GM12878 (cell line): ENCODE measurements around the gene MYO19. TPM values are rescaled to one million over a fixed set of nuclear protein-coding genes. Genes with fewer than 3 reads are reported as not detected.

Source experiments
- ATAC-seq: fragments of 200-7000 bp; cut with Tn5 transposase; 3 replicates; pipeline ENCODE4 v1.9.1; 2020; ENCODE audit warnings: mild to moderate bottlenecking, moderate library complexity
- BruUV-seq: library from RNA; stranded (reverse); fragments of 400-500 nt; replicated peaks from 2 replicates; lab custom pipeline; 2021; lab: Mats Ljungman, UMichigan
- CTCF ChIA-PET: fragments of 300-600 bp; sonication (Branson Sonifier 250); formaldehyde crosslinking; extraction: SDS; loops from one replicate; lab custom pipeline; 2021; ENCODE audit warnings: inconsistent platforms; lab: Yijun Ruan, JAX
- POLR2A ChIA-PET: fragments of 350-600 bp; formaldehyde crosslinking; extraction: SDS; loops from one replicate; lab custom pipeline; 2021; ENCODE audit warnings: inconsistent platforms; lab: Charles Lee
- RAD21 ChIA-PET: fragments of 300-600 bp; sonication (Branson Sonifier 250); formaldehyde crosslinking; loops from one replicate; lab custom pipeline; 2023; ENCODE audit warnings: antibody characterized with exemption; ENCODE audit not compliant: unreplicated experiment; lab: Charles Lee
- SMC1A ChIA-PET: fragments of 300-600 bp; sonication (Branson Sonifier 250); formaldehyde crosslinking; loops from one replicate; lab custom pipeline; 2023; ENCODE audit not compliant: unreplicated experiment, uncharacterized antibody; lab: Charles Lee
- DNase-seq: peaks from one replicate; pipeline ENCODE4 v3.0.0-alpha.2; 2011; ENCODE audit warnings: low read depth, low spot score
- FAIRE-seq: peaks from 3 replicates; lab custom pipeline; 2011; peaks lifted over from hg19 to GRCh38; lab: Jason Lieb, UNC
- H2AFZ ChIP-seq: 2 replicates; pipeline ENCODE4 v1.6.0; 2011; ENCODE audit warnings: low read depth, low read length, control low read depth; ENCODE audit not compliant: control insufficient read depth
- H3K27ac ChIP-seq: 2 replicates; pipeline ENCODE4 v1.5.1; 2011; ENCODE audit warnings: control low read depth; ENCODE audit not compliant: control insufficient read depth, insufficient read depth
- H3K27me3 ChIP-seq, 2 experiments: replicated peaks in 1 of 2; 2 replicates each; pipeline versions ENCODE4 v1.6.0 to v1.6.1; 2011; ENCODE audit warnings: low read length in 1 of 2; ENCODE audit not compliant: control insufficient read depth in 2 of 2, insufficient read depth in 2 of 2
- H3K36me3 ChIP-seq, 2 experiments: 2 replicates each; pipeline ENCODE4 v1.5.1; 2011; ENCODE audit warnings: low read length in 1 of 2; ENCODE audit not compliant: control insufficient read depth in 2 of 2, insufficient read depth in 2 of 2
- H3K4me1 ChIP-seq: 2 replicates; pipeline ENCODE4 v1.6.1; 2011; ENCODE audit warnings: mild to moderate bottlenecking, low read length, moderate library complexity, mixed read lengths; ENCODE audit not compliant: control insufficient read depth, insufficient read depth
- H3K4me2 ChIP-seq: 2 replicates; pipeline ENCODE4 v1.6.0; 2011; ENCODE audit warnings: control low read depth; ENCODE audit not compliant: control insufficient read depth, insufficient read depth
- H3K4me3 ChIP-seq: fragments of 200-600 bp; sonication (generic); 2 replicates; pipeline ENCODE4 v1.5.1; 2016
- H3K79me2 ChIP-seq: 2 replicates; pipeline ENCODE4 v1.6.0; 2011; ENCODE audit warnings: low read length; ENCODE audit not compliant: control insufficient read depth, insufficient read depth
- H3K9ac ChIP-seq: 2 replicates; pipeline ENCODE4 v1.8.0; 2011; ENCODE audit warnings: low read length, control low read depth, mixed read lengths; ENCODE audit not compliant: control insufficient read depth, insufficient read depth
- H3K9me3 ChIP-seq: replicated peaks from 3 replicates; pipeline ENCODE4 v1.5.1; 2011; ENCODE audit warnings: mild to moderate bottlenecking, low read length; ENCODE audit not compliant: control insufficient read depth, insufficient read depth
- H4K20me1 ChIP-seq: 2 replicates; pipeline ENCODE4 v1.6.0; 2011; ENCODE audit not compliant: control insufficient read depth, insufficient read depth
- BACH1 ChIP-seq: fragments of 450-650 bp; IDR thresholded peaks from 2 replicates; pipeline ENCODE4 v1.6.1; 2017; ENCODE audit warnings: mild to moderate bottlenecking, borderline replicate concordance
- CEBPB ChIP-seq, 2 experiments: fragments of 150-350 bp in 1 of 2; IDR thresholded peaks; 2 replicates each; pipeline ENCODE4 v1.6.1; 2012 to 2014; ENCODE audit warnings: low read depth in 2 of 2, low read length in 2 of 2, borderline replicate concordance in 1 of 2, inconsistent platforms in 1 of 2
- RCOR1 ChIP-seq: conservative IDR thresholded peaks from 2 replicates; pipeline ENCODE4 v1.6.1; 2012; ENCODE audit warnings: low read depth, low read length, improper control_type of control experiment
- REST ChIP-seq: IDR thresholded peaks from 2 replicates; pipeline ENCODE4 v1.6.1; 2012; ENCODE audit warnings: mild to moderate bottlenecking, low read depth, low read length
- SIX5 ChIP-seq: IDR thresholded peaks from 2 replicates; pipeline ENCODE4 v1.6.1; 2011; ENCODE audit warnings: mild to moderate bottlenecking, low read depth, low read length, moderate library complexity; ENCODE audit not compliant: severe bottlenecking
- TBL1XR1 ChIP-seq: IDR thresholded peaks from 2 replicates; pipeline ENCODE4 v1.6.1; 2012; ENCODE audit warnings: low read depth, low read length, improper control_type of control experiment
- TCF3 ChIP-seq: IDR thresholded peaks from 2 replicates; pipeline ENCODE4 v1.6.1; 2012; ENCODE audit warnings: low read depth, mild to moderate bottlenecking, low read length, borderline replicate concordance; ENCODE audit not compliant: insufficient read depth
- WRNIP1 ChIP-seq: IDR thresholded peaks from 2 replicates; pipeline ENCODE4 v1.6.1; 2011; ENCODE audit warnings: low read depth, low read length, improper control_type of control experiment, borderline replicate concordance
- ZNF687 ChIP-seq: fragments of 450-650 bp; IDR thresholded peaks from 2 replicates; pipeline ENCODE4 v1.6.1; 2017; ENCODE audit warnings: mild to moderate bottlenecking, moderate library complexity
- WGBS: methylation state at CpG from one replicate; pipeline ENCODE4 v1.1.6; 2016; ENCODE audit warnings: low lambda C conversion rate; ENCODE audit not compliant: insufficient replicate concordance, insufficient coverage; ENCODE audit errors: missing lambda C conversion rate; 5-methylcytosine and 5-hydroxymethylcytosine counted together
- in situ Hi-C: fragments of 300-500 bp; cut with MboI; formaldehyde crosslinking; loops from 9 replicates; pipeline ENCODE4 v1.14.3; 2018; ENCODE audit warnings: mixed read lengths
- intact Hi-C: fragments of 100-400 bp; cut with micrococcal nuclease; formaldehyde crosslinking; loops from one replicate; pipeline ENCODE4 v1.14.2; 2022; ENCODE audit not compliant: unreplicated experiment
- polyA plus RNA-seq, 11 experiments: library from polyadenylated mRNA; depleted of rRNA in 4 of 11; unstranded in 6 of 11; stranded (reverse) in 5 of 11; fragments of >200 nt; fragmentation: Nextera tagmentation in 4 of 11; fragmentation: Illumina TruSeq in 1 of 11; extraction: Ambion mirVana in 4 of 11; extraction: Trizol in 1 of 11; gene quantifications; 1 replicate in 1 of 11; 2 replicates in 10 of 11; pipeline versions ENCODE4 v1.2.1 to v1.2.3, GENCODE V29; 2011 to 2016; ENCODE audit warnings: inconsistent platforms in 2 of 11, missing spikeins in 2 of 11, low read depth in 1 of 11
- total RNA-seq, 4 experiments: library from RNA; depleted of rRNA in 3 of 4; stranded (reverse); fragments of >200 nt in 3 of 4; fragmentation: Illumina TruSeq in 1 of 4; extraction: Trizol in 1 of 4; gene quantifications; 2 replicates each; pipeline versions ENCODE4 v1.2.1 to v1.2.3, GENCODE V29; 2013 to 2021

MYO19 gene
- total and polyA plus RNA-seq, 10 of the 15 experiments (the other 5 are each of a cell fraction or from before 2014, with no cell fraction given) = 11.4 to 103 (median 67.1) TPM

GRCh38 chr17:36481829-36482228 lies 52.8 kb downstream of the MYO19 start:
- FAIRE-seq (no peak), ATAC-seq (no peak), DNase-seq (no peak)
- no peak for TF ChIP-seq ZNF687
- no peak for TF ChIP-seq WRNIP1
- no peak for TF ChIP-seq TCF3
- TF ChIP-seq REST = no peak
- no peak for TF ChIP-seq RCOR1
- TF ChIP-seq BACH1 = no peak
- TF ChIP-seq CEBPB (IDR thresholded peaks at IDR 0.05; ENCODE audit: borderline replicate concordance in 1 of 2, low read depth in 2 of 2, low read length in 2 of 2) = no peak
- no peak for TF ChIP-seq SIX5
- TF ChIP-seq TBL1XR1 = no peak
- Histone ChIP-seq H3K9ac (no peak overlapping the region), H2AFZ (no peak overlapping the region), H3K79me2 (peaks cover 3% of the 10 kb centered on the region), H4K20me1 (no peaks in the 10 kb centered on the region), H3K9me3 (no peaks in the 10 kb centered on the region), H3K27me3 (peaks cover 0 to 4% of the 10 kb centered on the region in 2 experiments; a peak in 1 of 4 replicates), H3K4me3 (no peak overlapping the region), H3K4me2 (no peak overlapping the region), H3K27ac (no peak overlapping the region), H3K4me1 (peaks cover 9% of the 10 kb centered on the region), H3K36me3 (no peaks in the 10 kb centered on the region)
- intact Hi-C loops (loop anchor here (5.0 to 10.0 kb wide), 2 partner anchors 337 to 525 kb away; no protein-coding TSS in a partner anchor), in situ Hi-C loops (loop anchor here (25.0 kb wide), 1 partner anchor 345 kb away; no protein-coding TSS in a partner anchor)
- WGBS = 58% methylated on average over 7 of the region's 7 CpGs
- SMC1A ChIA-PET = interaction anchor here (1.1 kb wide), 2 partner anchors 512 to 534 kb away, joined by 3 to 5 read pairs; no protein-coding TSS in a partner anchor
- POLR2A ChIA-PET = no interaction called here
- RAD21 ChIA-PET = no interaction called here
- CTCF ChIA-PET = interaction anchor here (0.6 to 3.9 kb wide), 4 partner anchors 10 to 512 kb away, joined by 3 to 27 read pairs (median 8); no protein-coding TSS in a partner anchor
- no TSS peak for BruUV-seq
